ENCODE results near the gene PDE3A.

PDE3A gene

DNA sequence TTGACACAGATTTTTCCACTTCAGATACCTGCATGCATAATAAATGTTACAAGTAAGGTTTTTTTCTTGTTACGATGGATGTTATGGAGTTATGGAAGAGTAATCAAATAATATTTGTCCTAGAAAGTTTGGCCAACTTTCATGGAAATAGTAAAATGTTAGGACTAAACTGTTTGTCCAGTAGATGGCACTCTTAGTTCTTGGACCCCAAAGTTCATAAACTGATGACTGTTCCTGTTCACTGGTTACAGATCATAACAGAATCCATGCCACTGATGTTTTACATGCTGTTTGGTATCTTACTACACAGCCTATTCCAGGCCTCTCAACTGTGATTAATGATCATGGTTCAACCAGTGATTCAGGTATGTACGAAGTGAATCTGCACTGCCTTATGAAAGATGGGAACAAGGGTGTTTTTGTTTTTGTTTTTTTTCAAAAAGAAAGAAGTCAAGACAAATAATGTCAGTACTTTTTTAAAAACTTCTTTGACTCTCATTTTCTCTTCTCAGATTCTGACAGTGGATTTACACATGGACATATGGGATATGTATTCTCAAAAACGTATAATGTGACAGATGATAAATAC is 278.0 kb downstream of the PDE3A start:
- no peak overlapping the region for H3K9ac ChIP-seq (ENCODE audit: low read length)
- H3K14ac ChIP-seq (ENCODE audit: low read length in 2 of 2): no peak overlapping the region
- no peak overlapping the region for H3K23ac ChIP-seq (ENCODE audit: low read length in 2 of 2)
- no peaks in the 10 kb centered on the region for H3K27me3 ChIP-seq (ENCODE audit: control insufficient read depth in 1 of 2, insufficient read depth in 1 of 2, low read length in 2 of 2)
- no peak overlapping the region for H2BK12ac ChIP-seq (ENCODE audit: low read length in 2 of 2)
- H2AFZ ChIP-seq (ENCODE audit: low read depth, low read length): no peak overlapping the region
- H4K8ac ChIP-seq (ENCODE audit: low read length): no peak overlapping the region
- H3K79me1 ChIP-seq (replicated peaks; ENCODE audit: low read length, poor library complexity, severe bottlenecking): no peaks in the 10 kb centered on the region
- WGBS: 43% methylated on average over 2 of the region's 3 CpGs
- H4K91ac ChIP-seq (ENCODE audit: low read length): no peak overlapping the region
- no peaks in the 10 kb centered on the region for H3K4me1 ChIP-seq (ENCODE audit: control insufficient read depth, insufficient read depth, low read depth, low read length)
- H2AK5ac ChIP-seq (ENCODE audit: low read length, severe bottlenecking): no peak overlapping the region
- no peak overlapping the region for H3K18ac ChIP-seq (ENCODE audit: low read depth in 1 of 2, low read length in 2 of 2)
- no peak overlapping the region for H2BK5ac ChIP-seq (ENCODE audit: low read depth, low read length, poor library complexity, severe bottlenecking)
- no peak overlapping the region for H3K4me3 ChIP-seq (ENCODE audit: insufficient read depth in 1 of 2, low read depth in 1 of 2, low read length in 2 of 2)
- no peak overlapping the region for H3K4ac ChIP-seq (ENCODE audit: low read depth in 1 of 2, low read length in 2 of 2)
- H3K27ac ChIP-seq (ENCODE audit: low read length, poor library complexity, severe bottlenecking): no peak overlapping the region
- DNase-seq: peak; percentile 45
- no peaks in the 10 kb centered on the region for H3K36me3 ChIP-seq (ENCODE audit: control insufficient read depth in 1 of 2, insufficient read depth in 2 of 2, low read depth in 1 of 2, low read length in 2 of 2)
- H2BK15ac ChIP-seq (ENCODE audit: low read depth, poor library complexity, severe bottlenecking): no peak overlapping the region
- no peaks in the 10 kb centered on the region for H3K9me3 ChIP-seq (ENCODE audit: control insufficient read depth, low read length)
- no peak overlapping the region for H2BK120ac ChIP-seq (ENCODE audit: low read depth, low read length)
- H3K4me2 ChIP-seq (ENCODE audit: low read length, poor library complexity, severe bottlenecking): no peak overlapping the region

DNA sequence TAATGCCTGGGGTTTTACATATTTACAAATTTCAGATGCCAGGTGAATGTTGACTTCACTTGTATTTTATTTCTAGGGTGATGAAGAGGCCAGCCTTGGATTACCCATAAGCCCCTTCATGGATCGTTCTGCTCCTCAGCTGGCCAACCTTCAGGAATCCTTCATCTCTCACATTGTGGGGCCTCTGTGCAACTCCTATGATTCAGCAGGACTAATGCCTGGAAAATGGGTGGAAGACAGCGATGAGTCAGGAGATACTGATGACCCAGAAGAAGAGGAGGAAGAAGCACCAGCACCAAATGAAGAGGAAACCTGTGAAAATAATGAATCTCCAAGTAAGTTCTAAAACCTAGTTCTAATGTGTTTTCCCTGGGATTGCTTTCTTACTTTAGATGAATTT is 285.5 kb downstream of the PDE3A start:
- no peak for DNase-seq
- H3K9ac ChIP-seq (ENCODE audit: low read length): no peak overlapping the region
- H4K91ac ChIP-seq (ENCODE audit: low read length): no peak overlapping the region
- no peaks in the 10 kb centered on the region for H3K9me3 ChIP-seq (ENCODE audit: control insufficient read depth, low read length)
- no peak overlapping the region for H2AK5ac ChIP-seq (ENCODE audit: low read length, severe bottlenecking)
- H3K4me2 ChIP-seq (ENCODE audit: low read length, poor library complexity, severe bottlenecking): no peak overlapping the region
- H3K27ac ChIP-seq (ENCODE audit: low read length, poor library complexity, severe bottlenecking): no peak overlapping the region
- no peaks in the 10 kb centered on the region for H3K4me1 ChIP-seq (ENCODE audit: control insufficient read depth, insufficient read depth, low read depth, low read length)
- no peak overlapping the region for H2BK120ac ChIP-seq (ENCODE audit: low read depth, low read length)
- no peak overlapping the region for H2BK5ac ChIP-seq (ENCODE audit: low read depth, low read length, poor library complexity, severe bottlenecking)
- H3K18ac ChIP-seq (ENCODE audit: low read depth in 1 of 2, low read length in 2 of 2): no peak overlapping the region
- no peak overlapping the region for H2AFZ ChIP-seq (ENCODE audit: low read depth, low read length)
- H3K14ac ChIP-seq (ENCODE audit: low read length in 2 of 2): no peak overlapping the region
- no peak overlapping the region for H2BK15ac ChIP-seq (ENCODE audit: low read depth, poor library complexity, severe bottlenecking)
- H4K8ac ChIP-seq (ENCODE audit: low read length): no peak overlapping the region
- 100% methylated on average over 1 of the region's 2 CpGs for WGBS
- H3K36me3 ChIP-seq (ENCODE audit: control insufficient read depth in 1 of 2, insufficient read depth in 2 of 2, low read depth in 1 of 2, low read length in 2 of 2): no peaks in the 10 kb centered on the region
- no peak overlapping the region for H3K23ac ChIP-seq (ENCODE audit: low read length in 2 of 2)
- no peak overlapping the region for H2BK12ac ChIP-seq (ENCODE audit: low read length in 2 of 2)
- H3K79me1 ChIP-seq (replicated peaks; ENCODE audit: low read length, poor library complexity, severe bottlenecking): no peaks in the 10 kb centered on the region
- H3K27me3 ChIP-seq (ENCODE audit: control insufficient read depth in 1 of 2, insufficient read depth in 1 of 2, low read length in 2 of 2): no peaks in the 10 kb centered on the region
- no peak overlapping the region for H3K4ac ChIP-seq (ENCODE audit: low read depth in 1 of 2, low read length in 2 of 2)
- H3K4me3 ChIP-seq (ENCODE audit: insufficient read depth in 1 of 2, low read depth in 1 of 2, low read length in 2 of 2): no peak overlapping the region

DNA sequence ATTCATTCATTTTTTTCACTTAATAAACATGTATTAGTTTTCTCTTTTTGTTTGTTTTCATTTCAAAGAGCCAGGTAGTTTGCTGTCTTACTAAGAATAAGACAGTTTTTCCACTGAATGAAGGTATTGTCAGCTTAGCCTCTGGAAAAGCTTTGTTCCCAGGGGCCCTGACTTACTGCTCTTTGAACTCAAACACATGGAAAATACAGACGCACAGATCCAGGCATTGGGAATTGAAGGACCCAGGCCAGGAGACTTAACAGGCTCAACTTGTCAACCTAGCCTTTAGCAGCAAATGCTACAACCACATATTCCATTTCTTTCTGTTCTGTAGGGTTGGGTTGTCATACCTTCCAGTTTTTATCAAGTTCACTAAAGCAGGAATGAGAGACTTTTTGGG is 288.3 kb downstream of the PDE3A start:
- H2AK5ac ChIP-seq (ENCODE audit: low read length, severe bottlenecking): no peak overlapping the region
- H3K4me3 ChIP-seq (ENCODE audit: insufficient read depth in 1 of 2, low read depth in 1 of 2, low read length in 2 of 2): no peak overlapping the region
- no peak overlapping the region for H2AFZ ChIP-seq (ENCODE audit: low read depth, low read length)
- H3K9ac ChIP-seq (ENCODE audit: low read length): no peak overlapping the region
- no peak overlapping the region for H3K27ac ChIP-seq (ENCODE audit: low read length, poor library complexity, severe bottlenecking)
- no peak overlapping the region for H2BK120ac ChIP-seq (ENCODE audit: low read depth, low read length)
- H2BK5ac ChIP-seq (ENCODE audit: low read depth, low read length, poor library complexity, severe bottlenecking): no peak overlapping the region
- no peak overlapping the region for H3K14ac ChIP-seq (ENCODE audit: low read length in 2 of 2)
- H3K18ac ChIP-seq (ENCODE audit: low read depth in 1 of 2, low read length in 2 of 2): no peak overlapping the region
- no peaks in the 10 kb centered on the region for H3K36me3 ChIP-seq (ENCODE audit: control insufficient read depth in 1 of 2, insufficient read depth in 2 of 2, low read depth in 1 of 2, low read length in 2 of 2)
- no peaks in the 10 kb centered on the region for H3K79me1 ChIP-seq (replicated peaks; ENCODE audit: low read length, poor library complexity, severe bottlenecking)
- no peak for DNase-seq
- no peak overlapping the region for H4K91ac ChIP-seq (ENCODE audit: low read length)
- whole genome bisulfite sequencing: 56% methylated on average over 1 of the region's 1 CpG
- H3K27me3 ChIP-seq (ENCODE audit: control insufficient read depth in 1 of 2, insufficient read depth in 1 of 2, low read length in 2 of 2): no peaks in the 10 kb centered on the region
- no peak overlapping the region for H3K4ac ChIP-seq (ENCODE audit: low read depth in 1 of 2, low read length in 2 of 2)
- H2BK12ac ChIP-seq (ENCODE audit: low read length in 2 of 2): no peak overlapping the region
- no peaks in the 10 kb centered on the region for H3K4me1 ChIP-seq (ENCODE audit: control insufficient read depth, insufficient read depth, low read depth, low read length)
- peaks cover 21% of the 10 kb centered on the region for H3K9me3 ChIP-seq (ENCODE audit: control insufficient read depth, low read length)
- no peak overlapping the region for H4K8ac ChIP-seq (ENCODE audit: low read length)
- no peak overlapping the region for H2BK15ac ChIP-seq (ENCODE audit: low read depth, poor library complexity, severe bottlenecking)
- H3K4me2 ChIP-seq (ENCODE audit: low read length, poor library complexity, severe bottlenecking): no peak overlapping the region
- no peak overlapping the region for H3K23ac ChIP-seq (ENCODE audit: low read length in 2 of 2)

DNA sequence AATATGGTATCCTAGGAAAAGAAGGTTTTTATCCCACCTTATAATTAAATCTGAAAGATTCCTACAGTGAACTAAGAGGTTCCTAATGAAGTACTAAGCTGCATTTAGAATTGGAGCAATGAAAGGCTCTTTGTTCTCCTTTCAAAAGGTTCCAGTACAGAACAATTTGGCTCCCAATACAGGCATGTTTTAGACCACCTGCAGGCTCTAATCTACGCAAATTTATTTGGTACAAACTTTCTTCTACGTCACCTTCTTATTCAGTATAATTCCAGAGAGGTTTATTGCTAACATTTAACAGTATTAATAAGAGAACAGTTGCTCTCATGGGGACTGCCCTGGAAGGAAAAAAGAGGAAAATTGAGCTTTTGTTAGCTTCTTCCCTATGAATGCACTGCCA is 289.2 kb downstream of the PDE3A start:
- Histone ChIP-seq H3K14ac (ENCODE audit: low read length in 2 of 2) (no peak overlapping the region), H2AK5ac (ENCODE audit: low read length, severe bottlenecking) (no peak overlapping the region), H3K4me2 (ENCODE audit: low read length, poor library complexity, severe bottlenecking) (no peak overlapping the region), H3K27ac (ENCODE audit: low read length, poor library complexity, severe bottlenecking) (no peak overlapping the region), H4K8ac (ENCODE audit: low read length) (no peak overlapping the region), H3K23ac (ENCODE audit: low read length in 2 of 2) (no peak overlapping the region), H3K27me3 (ENCODE audit: control insufficient read depth in 1 of 2, insufficient read depth in 1 of 2, low read length in 2 of 2) (no peaks in the 10 kb centered on the region), H3K4me3 (ENCODE audit: insufficient read depth in 1 of 2, low read depth in 1 of 2, low read length in 2 of 2) (no peak overlapping the region), H3K4ac (ENCODE audit: low read depth in 1 of 2, low read length in 2 of 2) (no peak overlapping the region), H2BK5ac (ENCODE audit: low read depth, low read length, poor library complexity, severe bottlenecking) (no peak overlapping the region), H3K79me1 (replicated peaks; ENCODE audit: low read length, poor library complexity, severe bottlenecking) (no peaks in the 10 kb centered on the region), H3K9ac (ENCODE audit: low read length) (no peak overlapping the region), H2BK15ac (ENCODE audit: low read depth, poor library complexity, severe bottlenecking) (no peak overlapping the region), H2BK120ac (ENCODE audit: low read depth, low read length) (no peak overlapping the region), H2AFZ (ENCODE audit: low read depth, low read length) (no peak overlapping the region), H4K91ac (ENCODE audit: low read length) (no peak overlapping the region), H3K9me3 (ENCODE audit: control insufficient read depth, low read length) (peaks cover 24% of the 10 kb centered on the region), H3K4me1 (ENCODE audit: control insufficient read depth, insufficient read depth, low read depth, low read length) (no peaks in the 10 kb centered on the region), H2BK12ac (ENCODE audit: low read length in 2 of 2) (no peak overlapping the region), H3K36me3 (ENCODE audit: control insufficient read depth in 1 of 2, insufficient read depth in 2 of 2, low read depth in 1 of 2, low read length in 2 of 2) (no peaks in the 10 kb centered on the region), H3K18ac (ENCODE audit: low read depth in 1 of 2, low read length in 2 of 2) (no peak overlapping the region)
- WGBS: no CpG with 5 or more reads among the region's 2 CpGs
- DNase-seq: no peak
